ENCODE data around the gene QSER1. TPM values are rescaled to one million over a fixed set of nuclear protein-coding genes. Genes with fewer than 3 reads are reported as not detected.
"Not testable (repeated sequence)": the region's sequence is repeated elsewhere in the genome, so short reads cannot be mapped to it uniquely, and the experiment has no call there.

Gene QSER1
- polyA plus RNA-seq, 1 donor: 19.5 TPM

DNA sequence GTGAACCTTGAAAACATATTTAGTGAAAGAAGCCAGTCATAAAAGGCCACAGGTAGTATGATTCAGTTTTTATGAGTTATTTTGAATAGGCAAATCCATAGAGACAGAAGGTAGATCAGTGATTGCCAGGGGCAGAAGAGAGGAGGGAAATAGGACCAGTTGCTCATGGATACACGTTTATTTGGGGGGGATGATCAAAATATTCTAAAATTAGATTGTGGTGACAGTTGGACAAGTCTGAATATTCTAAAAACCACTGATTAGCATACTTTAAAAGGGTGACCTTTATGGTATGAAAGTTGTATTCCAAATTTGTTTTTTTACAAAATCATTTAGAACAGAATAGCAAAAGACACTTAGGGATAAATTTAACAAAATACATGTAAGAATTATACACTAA, 28.6 kb downstream of the QSER1 start:
- H3K36me3 ChIP-seq (ENCODE audit: control insufficient read depth, insufficient read depth, low read length): no peaks in the 10 kb centered on the region
- H3K4me1 ChIP-seq (ENCODE audit: control insufficient read depth, insufficient read depth, low read length): no peaks in the 10 kb centered on the region
- H3K9me3 ChIP-seq (ENCODE audit: control insufficient read depth, low read depth, low read length): no peaks in the 10 kb centered on the region
- WGBS (ENCODE audit: insufficient coverage, low lambda C conversion rate): no CpG with 5 or more reads among the region's 1 CpG
- H3K4me3 ChIP-seq (ENCODE audit: low read length): no peak overlapping the region
- H3K27me3 ChIP-seq (ENCODE audit: control insufficient read depth, insufficient read depth, low read length): no peaks in the 10 kb centered on the region
- no peak overlapping the region for H3K27ac ChIP-seq (ENCODE audit: low read length)
- no peak for DNase-seq

DNA sequence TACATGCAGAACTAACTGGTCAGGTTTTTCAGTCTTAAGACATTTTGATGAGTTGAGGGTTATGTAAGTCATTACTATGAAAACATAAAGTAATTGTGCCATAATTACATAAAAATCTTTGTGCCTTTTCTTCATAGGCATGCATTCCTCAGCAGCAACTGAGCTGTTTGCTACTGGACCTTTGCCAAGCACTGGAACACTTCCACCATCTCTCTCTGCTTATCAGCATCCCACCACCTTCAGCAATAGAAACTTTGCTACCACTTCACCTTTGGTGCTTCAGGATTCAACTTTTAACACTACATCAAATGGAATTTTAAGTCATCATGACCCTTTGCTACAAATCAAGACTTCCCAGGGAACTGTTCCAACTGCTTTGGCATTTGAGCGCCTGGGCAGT, 39.0 kb downstream of the QSER1 start:
- no peaks in the 10 kb centered on the region for H3K27me3 ChIP-seq (ENCODE audit: control insufficient read depth, insufficient read depth, low read length)
- H3K36me3 ChIP-seq (ENCODE audit: control insufficient read depth, insufficient read depth, low read length): peaks cover 35% of the 10 kb centered on the region
- H3K4me3 ChIP-seq (ENCODE audit: low read length): no peak overlapping the region
- H3K4me1 ChIP-seq (ENCODE audit: control insufficient read depth, insufficient read depth, low read length): peaks cover 3% of the 10 kb centered on the region
- 100% methylated on average over 1 of the region's 1 CpG for WGBS (ENCODE audit: insufficient coverage, low lambda C conversion rate)
- H3K27ac ChIP-seq (ENCODE audit: low read length): no peak overlapping the region
- DNase-seq: no peak
- no peaks in the 10 kb centered on the region for H3K9me3 ChIP-seq (ENCODE audit: control insufficient read depth, low read depth, low read length)

GRCh38 chr11:32932196-32932595, 39.6 kb downstream of the QSER1 start:
- Histone ChIP-seq H3K36me3 (ENCODE audit: control insufficient read depth, insufficient read depth, low read length) (peaks cover 35% of the 10 kb centered on the region), H3K4me3 (ENCODE audit: low read length) (no peak overlapping the region)
- no CpG with 5 or more reads among the region's 3 CpGs for WGBS (ENCODE audit: insufficient coverage, low lambda C conversion rate)

GRCh38 chr11:32935462-32936029, 42.9 kb downstream of the QSER1 start:
- no peak for DNase-seq
- H3K27me3 ChIP-seq (ENCODE audit: control insufficient read depth, insufficient read depth, low read length): no peaks in the 10 kb centered on the region
- peaks cover 3% of the 10 kb centered on the region for H3K4me1 ChIP-seq (ENCODE audit: control insufficient read depth, insufficient read depth, low read length)
- H3K36me3 ChIP-seq (ENCODE audit: control insufficient read depth, insufficient read depth, low read length): peaks cover 35% of the 10 kb centered on the region
- no peak overlapping the region for H3K27ac ChIP-seq (ENCODE audit: low read length)
- H3K9me3 ChIP-seq (ENCODE audit: control insufficient read depth, low read depth, low read length): no peaks in the 10 kb centered on the region
- no peak overlapping the region for H3K4me3 ChIP-seq (ENCODE audit: low read length)

More at GRCh38 chr11:32932196-32932595, 39.6 kb downstream of the QSER1 start:
- Histone ChIP-seq H3K27ac (ENCODE audit: low read length) (no peak overlapping the region), H3K9me3 (ENCODE audit: control insufficient read depth, low read depth, low read length) (no peaks in the 10 kb centered on the region), H3K27me3 (ENCODE audit: control insufficient read depth, insufficient read depth, low read length) (no peaks in the 10 kb centered on the region), H3K4me1 (ENCODE audit: control insufficient read depth, insufficient read depth, low read length) (peaks cover 3% of the 10 kb centered on the region)
- no peak for DNase-seq

DNA sequence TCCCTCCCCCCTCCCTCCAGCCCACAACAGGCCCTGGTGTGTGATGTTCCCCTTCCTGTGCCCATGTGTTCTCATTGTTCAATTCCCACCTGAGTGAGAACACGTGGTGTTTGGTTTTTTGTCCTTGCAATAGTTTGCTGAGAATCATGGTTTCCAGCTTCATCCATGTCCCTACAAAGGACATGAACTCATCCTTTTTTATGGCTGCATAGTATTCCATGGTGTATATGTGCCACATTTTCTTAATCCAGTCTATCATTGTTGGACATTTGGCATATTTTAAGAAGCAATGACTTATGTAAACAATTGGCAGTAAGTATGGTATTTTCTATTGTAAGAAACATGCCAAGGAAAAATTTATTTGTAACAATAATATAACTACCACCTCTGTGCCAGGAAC, 43.6 kb downstream of the QSER1 start:
- DNase-seq; H3K27me3 ChIP-seq (ENCODE audit: control insufficient read depth, insufficient read depth, low read length): not testable (repeated sequence)

GRCh38 chr11:32937283-32937682, 44.7 kb downstream of the QSER1 start:
- H3K27me3 ChIP-seq (ENCODE audit: control insufficient read depth, insufficient read depth, low read length); DNase-seq; H3K27ac ChIP-seq (ENCODE audit: low read length); H3K9me3 ChIP-seq (ENCODE audit: control insufficient read depth, low read depth, low read length); H3K4me3 ChIP-seq (ENCODE audit: low read length); H3K4me1 ChIP-seq (ENCODE audit: control insufficient read depth, insufficient read depth, low read length): not testable (repeated sequence)
- WGBS (ENCODE audit: insufficient coverage, low lambda C conversion rate): no CpG with 5 or more reads among the region's 3 CpGs
- H3K36me3 ChIP-seq (ENCODE audit: control insufficient read depth, insufficient read depth, low read length): peaks cover 25% of the 10 kb centered on the region

More for the DNA sequence above, 43.6 kb downstream of the QSER1 start:
- H3K4me3 ChIP-seq (ENCODE audit: low read length); H3K9me3 ChIP-seq (ENCODE audit: control insufficient read depth, low read depth, low read length); H3K27ac ChIP-seq (ENCODE audit: low read length); H3K4me1 ChIP-seq (ENCODE audit: control insufficient read depth, insufficient read depth, low read length): not testable (repeated sequence)
- WGBS (ENCODE audit: insufficient coverage, low lambda C conversion rate): no CpG with 5 or more reads among the region's 1 CpG
- peaks cover 34% of the 10 kb centered on the region for H3K36me3 ChIP-seq (ENCODE audit: control insufficient read depth, insufficient read depth, low read length)

DNA sequence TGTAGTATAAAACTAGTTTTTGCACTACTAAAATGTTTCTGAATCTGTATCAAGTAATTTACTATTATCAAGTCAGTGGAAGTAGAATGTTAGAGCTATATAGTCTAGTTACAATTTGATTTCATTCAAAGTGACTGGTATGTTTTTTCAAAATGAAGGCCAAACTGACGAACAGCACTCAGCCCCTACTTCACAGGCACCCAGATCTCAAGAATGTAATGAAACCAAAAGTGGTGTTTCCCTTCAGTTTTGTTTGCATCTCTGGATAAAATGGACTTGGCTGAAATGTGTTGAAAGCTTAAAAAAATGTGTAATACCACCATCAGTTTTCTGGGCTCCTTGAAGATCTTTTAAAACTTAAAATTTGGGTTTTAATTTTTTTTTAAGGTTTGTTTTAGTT, 46.4 kb downstream of the QSER1 start:
- Histone ChIP-seq H3K4me1 (ENCODE audit: control insufficient read depth, insufficient read depth, low read length) (peaks cover 3% of the 10 kb centered on the region), H3K36me3 (ENCODE audit: control insufficient read depth, insufficient read depth, low read length) (peaks cover 8% of the 10 kb centered on the region), H3K9me3 (ENCODE audit: control insufficient read depth, low read depth, low read length) (no peaks in the 10 kb centered on the region), H3K4me3 (ENCODE audit: low read length) (no peak overlapping the region), H3K27ac (ENCODE audit: low read length) (no peak overlapping the region), H3K27me3 (ENCODE audit: control insufficient read depth, insufficient read depth, low read length) (no peaks in the 10 kb centered on the region)
- no CpG with 5 or more reads among the region's 1 CpG for WGBS (ENCODE audit: insufficient coverage, low lambda C conversion rate)
- DNase-seq: no peak

DNA sequence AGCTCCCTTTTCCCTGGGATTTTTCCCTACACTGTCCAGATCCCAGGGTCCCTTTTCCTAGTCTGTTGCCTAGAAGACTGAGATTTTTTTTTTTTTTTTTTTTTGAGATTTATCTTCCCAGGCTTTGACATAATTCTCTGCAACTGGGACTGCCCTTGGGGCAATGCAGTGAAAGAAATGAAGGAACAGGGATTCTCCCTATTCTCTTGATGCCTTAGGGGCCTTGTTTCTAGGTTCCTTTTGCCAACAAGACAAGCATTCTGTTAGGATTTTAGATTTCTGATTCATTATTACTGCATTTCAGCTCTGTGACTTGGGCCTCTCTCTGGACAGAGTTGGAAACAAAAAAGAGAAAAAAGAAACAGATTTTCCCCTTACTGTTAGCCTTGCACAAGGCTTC, 47.3 kb downstream of the QSER1 start:
- Histone ChIP-seq H3K27me3 (ENCODE audit: control insufficient read depth, insufficient read depth, low read length) (no peaks in the 10 kb centered on the region), H3K4me1 (ENCODE audit: control insufficient read depth, insufficient read depth, low read length) (peaks cover 3% of the 10 kb centered on the region), H3K27ac (ENCODE audit: low read length) (no peak overlapping the region), H3K4me3 (ENCODE audit: low read length) (no peak overlapping the region), H3K9me3 (ENCODE audit: control insufficient read depth, low read depth, low read length) (no peaks in the 10 kb centered on the region), H3K36me3 (ENCODE audit: control insufficient read depth, insufficient read depth, low read length) (no peaks in the 10 kb centered on the region)
- no peak for DNase-seq

- Histone ChIP-seq H3K4me3 (ENCODE audit: low read length) (no peak overlapping the region), H3K9me3 (ENCODE audit: control insufficient read depth, low read depth, low read length) (no peaks in the 10 kb centered on the region), H3K4me1 (ENCODE audit: control insufficient read depth, insufficient read depth, low read length) (peaks cover 3% of the 10 kb centered on the region), H3K27ac (ENCODE audit: low read length) (no peak overlapping the region), H3K36me3 (ENCODE audit: control insufficient read depth, insufficient read depth, low read length) (no peaks in the 10 kb centered on the region), H3K27me3 (ENCODE audit: control insufficient read depth, insufficient read depth, low read length) (no peaks in the 10 kb centered on the region)
- no peak for DNase-seq
- 92% methylated on average over 1 of the region's 1 CpG for WGBS (ENCODE audit: insufficient coverage, low lambda C conversion rate)
These were observed 48.3 kb downstream of the QSER1 start for GRCh38 chr11:32940865-32941264.

- WGBS (ENCODE audit: insufficient coverage, low lambda C conversion rate): 93% methylated on average over 2 of the region's 2 CpGs
- Histone ChIP-seq H3K27ac (ENCODE audit: low read length) (no peak overlapping the region), H3K36me3 (ENCODE audit: control insufficient read depth, insufficient read depth, low read length) (peaks cover 2% of the 10 kb centered on the region)
These were observed 55.4 kb downstream of the QSER1 start for GRCh38 chr11:32947978-32948377.

DNA sequence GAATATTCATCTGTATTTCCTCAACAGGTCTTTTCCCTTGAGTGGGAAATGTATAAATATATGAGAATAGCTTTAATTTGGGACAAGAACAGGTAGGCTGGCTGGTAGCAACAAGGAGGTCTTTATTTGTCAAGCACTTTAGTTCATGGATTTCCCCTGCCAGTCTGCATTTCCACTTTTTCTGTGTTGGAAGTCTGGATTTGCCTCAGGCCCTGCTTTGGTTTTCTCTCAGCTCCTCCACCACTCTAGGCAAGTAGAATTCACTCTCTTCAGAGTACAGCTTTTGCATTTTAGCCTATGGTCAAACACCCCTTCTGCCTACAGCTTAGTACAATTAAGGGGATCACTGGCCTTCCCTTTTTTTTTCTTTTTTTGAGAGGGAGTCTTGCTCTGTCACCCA, 57.1 kb downstream of the QSER1 start:
- H3K4me3 ChIP-seq (ENCODE audit: low read length): no peak overlapping the region
- H3K4me1 ChIP-seq (ENCODE audit: control insufficient read depth, insufficient read depth, low read length): no peaks in the 10 kb centered on the region
- no peak for DNase-seq
- no peak overlapping the region for H3K27ac ChIP-seq (ENCODE audit: low read length)
- no peaks in the 10 kb centered on the region for H3K27me3 ChIP-seq (ENCODE audit: control insufficient read depth, insufficient read depth, low read length)
- peaks cover 4% of the 10 kb centered on the region for H3K36me3 ChIP-seq (ENCODE audit: control insufficient read depth, insufficient read depth, low read length)
- peaks cover 6% of the 10 kb centered on the region for H3K9me3 ChIP-seq (ENCODE audit: control insufficient read depth, low read depth, low read length)

More at GRCh38 chr11:32947978-32948377, 55.4 kb downstream of the QSER1 start:
- peaks cover 6% of the 10 kb centered on the region for H3K9me3 ChIP-seq (ENCODE audit: control insufficient read depth, low read depth, low read length)
- H3K27me3 ChIP-seq (ENCODE audit: control insufficient read depth, insufficient read depth, low read length): no peaks in the 10 kb centered on the region
- no peak for DNase-seq
- no peak overlapping the region for H3K4me3 ChIP-seq (ENCODE audit: low read length)
- no peaks in the 10 kb centered on the region for H3K4me1 ChIP-seq (ENCODE audit: control insufficient read depth, insufficient read depth, low read length)
